ENCODE measurements around the gene SEMG2. TPM values are rescaled to one million over a fixed set of nuclear protein-coding genes. Genes with fewer than 3 reads are reported as not detected.

Gene SEMG2
- not detected in 2 replicates for total RNA-seq

DNA sequence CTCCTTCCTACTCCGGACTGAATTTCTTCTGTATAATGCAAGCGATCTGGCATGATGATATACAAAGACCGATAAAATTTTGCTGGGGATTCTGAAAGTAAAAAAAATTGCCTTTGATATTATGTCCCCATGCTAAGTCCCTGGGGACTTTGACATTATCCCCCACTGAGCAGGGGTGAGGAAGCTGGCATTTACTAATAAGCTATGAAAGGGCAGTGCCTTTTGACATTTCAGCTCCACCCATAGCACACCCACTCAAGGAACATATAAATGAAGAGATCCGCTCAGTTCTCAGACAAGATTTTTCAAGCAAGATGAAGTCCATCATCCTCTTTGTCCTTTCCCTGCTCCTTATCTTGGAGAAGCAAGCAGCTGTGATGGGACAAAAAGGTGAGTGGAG, at the start of gene SEMG2:
SEMG2 (plus strand) TSS at position 298 of the 400 bp plus-strand sequence; CDS start at position 315, 17 bp downstream.
- intact Hi-C loops (cut with micrococcal nuclease): no loop called here

- intact Hi-C loops (cut with micrococcal nuclease): no loop called here
These were observed 47.7 kb upstream of the SEMG2 start for GRCh38 chr20:45173522-45173921.

GRCh38 chr20:45174434-45175364, 46.5 kb upstream of the SEMG2 start, which contains the start of gene PI3:
TSS of gene PI3 (plus strand) at chr20:45174902. CDS start at chr20:45174923, 21 bp downstream.
- intact Hi-C loops (cut with micrococcal nuclease): no loop called here

GRCh38 chr20:45176526-45177267, 44.5 kb upstream of the SEMG2 start:
- intact Hi-C loops (cut with micrococcal nuclease): no loop called here

DNA sequence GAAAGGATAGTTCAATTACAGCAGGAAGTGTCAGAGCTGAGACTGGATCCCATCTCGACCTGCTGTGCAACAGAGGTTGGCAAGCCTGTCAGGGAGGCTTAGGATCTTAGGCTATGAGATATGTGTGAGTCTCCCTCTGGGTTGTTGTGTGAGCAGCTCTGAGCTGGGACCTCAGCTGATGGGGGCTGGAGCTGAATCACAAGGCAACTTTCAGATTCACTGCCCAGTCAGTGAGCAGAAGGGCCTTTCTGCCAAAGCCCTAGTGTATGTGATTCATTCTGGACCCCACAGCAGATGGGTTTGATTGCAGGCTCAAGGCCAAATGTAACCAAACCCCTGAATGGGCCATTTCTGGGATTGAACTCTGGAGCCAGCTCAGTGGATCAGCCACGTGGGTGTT, 42.0 kb upstream of the SEMG2 start:
- intact Hi-C loops (cut with micrococcal nuclease): no loop called here

DNA sequence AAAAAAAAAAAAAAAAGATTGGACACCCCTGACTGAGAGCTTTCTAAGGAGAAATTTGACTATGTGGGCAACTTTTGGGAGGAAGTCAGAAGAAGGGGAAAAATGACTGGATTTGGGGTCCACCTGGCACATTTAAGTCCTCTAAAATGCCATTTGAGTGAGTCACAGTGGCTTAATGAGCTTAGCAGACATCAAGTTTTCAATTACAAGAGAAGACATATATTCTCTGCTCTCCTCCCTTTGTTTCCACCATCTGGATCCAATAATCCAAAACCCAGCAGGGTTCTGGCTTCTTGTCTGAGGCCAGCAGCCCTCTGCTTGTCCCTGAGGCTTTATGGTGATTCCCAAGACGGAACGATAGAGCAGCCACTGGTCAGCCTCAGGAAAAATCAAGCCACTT, 39.5 kb upstream of the SEMG2 start:
- intact Hi-C loops (cut with micrococcal nuclease): no loop called here

DNA sequence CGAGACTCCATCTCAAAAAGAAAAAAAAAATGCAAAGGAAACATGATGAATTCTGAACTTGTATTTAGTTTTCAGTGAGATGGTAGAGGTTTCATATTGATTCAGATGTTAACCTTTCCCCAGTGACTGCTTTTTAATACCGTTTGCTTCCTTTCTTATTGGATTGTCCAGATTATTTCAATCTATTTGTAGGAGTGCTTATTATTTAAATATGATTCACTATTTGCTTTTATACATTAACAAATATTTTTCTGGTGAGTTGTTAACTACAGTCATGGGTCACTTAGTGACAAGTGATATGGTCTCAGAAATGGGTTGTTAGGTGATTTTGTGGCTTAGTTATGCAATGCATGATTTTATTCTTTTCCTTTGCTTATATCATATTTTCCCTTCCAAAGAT, 38.1 kb upstream of the SEMG2 start:
- intact Hi-C loops (cut with micrococcal nuclease): no loop called here

- intact Hi-C loops (cut with micrococcal nuclease): no loop called here
These were observed 33.5 kb upstream of the SEMG2 start for GRCh38 chr20:45187693-45188092.

DNA sequence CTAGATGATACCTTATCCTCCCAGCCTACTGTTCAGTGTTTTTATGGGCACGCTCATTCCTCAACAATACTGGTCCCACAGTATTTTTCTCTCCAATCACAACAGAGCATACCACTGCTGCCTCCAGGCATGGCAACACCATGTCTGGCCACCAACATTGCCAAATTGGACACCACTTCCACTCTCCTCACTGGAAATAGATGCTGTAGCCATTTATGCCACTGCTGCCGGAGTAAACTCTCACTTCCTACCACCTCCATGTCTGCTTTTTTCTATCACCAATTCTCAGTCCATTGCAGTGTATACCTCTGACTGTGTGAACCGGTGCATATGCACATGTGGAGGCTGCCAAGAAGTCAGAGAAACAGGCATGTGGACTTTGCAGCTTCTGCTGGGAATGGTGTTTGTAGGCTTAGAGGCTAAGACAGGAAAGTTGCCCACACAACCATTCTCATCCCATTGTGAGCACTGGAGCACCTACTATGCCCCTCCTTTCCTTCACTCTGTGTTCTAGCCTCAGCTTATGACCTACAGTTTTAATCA, 32.0 kb upstream of the SEMG2 start:
- intact Hi-C loops (cut with micrococcal nuclease): no loop called here

DNA sequence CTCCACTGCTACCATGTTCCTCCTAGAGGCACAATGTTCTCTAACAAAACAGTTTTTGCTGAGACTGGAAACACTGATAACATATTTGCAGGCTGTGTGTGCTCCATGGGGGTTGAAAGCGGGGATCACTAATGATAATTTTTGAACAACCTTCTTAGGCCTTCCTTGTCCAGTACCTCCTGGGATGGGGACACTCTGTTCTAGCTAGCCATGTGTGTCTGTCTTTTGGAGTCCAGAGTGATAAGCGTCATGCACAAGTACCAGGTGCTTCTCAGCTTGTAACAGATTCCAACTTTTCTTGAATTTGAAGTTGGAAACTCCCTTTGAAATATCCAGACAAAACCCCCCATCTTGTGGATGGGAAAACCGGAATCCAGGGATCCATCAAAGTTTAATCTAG, 31.3 kb upstream of the SEMG2 start:
- intact Hi-C loops (cut with micrococcal nuclease): no loop called here

DNA sequence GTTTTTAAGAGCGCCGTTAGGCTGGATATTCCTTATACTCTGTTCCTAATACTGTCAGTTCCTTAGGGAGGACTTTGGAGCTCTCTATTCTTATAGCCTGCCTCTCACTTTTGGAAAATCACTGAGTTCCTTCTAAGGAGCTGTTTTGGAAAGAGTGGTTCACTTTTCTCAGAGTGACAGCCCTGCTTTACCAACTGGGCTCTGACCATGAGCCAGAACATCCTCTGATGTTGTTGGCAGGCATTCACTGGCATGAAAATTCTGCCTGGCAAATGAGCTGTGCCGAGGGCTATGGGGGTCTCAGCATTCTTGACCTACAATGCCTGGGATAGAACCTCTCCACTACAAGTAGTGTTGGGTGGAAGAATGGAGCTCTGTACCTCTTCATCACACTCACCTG, 29.2 kb upstream of the SEMG2 start:
- intact Hi-C loops (cut with micrococcal nuclease): no loop called here

DNA sequence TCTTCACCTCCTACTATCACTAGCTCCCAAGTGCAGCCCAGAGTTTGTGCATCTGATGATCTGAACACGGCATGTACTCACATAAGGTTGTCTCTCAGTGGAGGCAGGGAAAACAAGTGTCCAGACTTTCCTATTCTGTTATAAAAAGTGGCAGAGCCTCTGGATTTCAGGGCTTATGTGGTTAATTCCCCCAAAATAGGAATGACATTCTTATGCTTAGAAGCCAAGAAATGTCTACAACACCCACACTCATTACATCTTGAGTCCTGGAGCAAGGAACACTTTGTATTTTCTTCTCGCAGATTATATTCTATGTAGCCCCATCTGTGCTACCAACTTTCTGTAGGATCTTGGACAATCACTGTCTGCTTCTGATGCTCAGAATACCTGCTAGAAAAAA, 27.8 kb upstream of the SEMG2 start:
- intact Hi-C loops (cut with micrococcal nuclease): no loop called here

- intact Hi-C loops (cut with micrococcal nuclease): no loop called here
These were observed 14.4 kb upstream of the SEMG2 start, which contains the start of gene SEMG1 for GRCh38 chr20:45206725-45207124. TSS of gene SEMG1 (plus strand) at chr20:45207033. CDS start at chr20:45207054, 21 bp downstream.

DNA sequence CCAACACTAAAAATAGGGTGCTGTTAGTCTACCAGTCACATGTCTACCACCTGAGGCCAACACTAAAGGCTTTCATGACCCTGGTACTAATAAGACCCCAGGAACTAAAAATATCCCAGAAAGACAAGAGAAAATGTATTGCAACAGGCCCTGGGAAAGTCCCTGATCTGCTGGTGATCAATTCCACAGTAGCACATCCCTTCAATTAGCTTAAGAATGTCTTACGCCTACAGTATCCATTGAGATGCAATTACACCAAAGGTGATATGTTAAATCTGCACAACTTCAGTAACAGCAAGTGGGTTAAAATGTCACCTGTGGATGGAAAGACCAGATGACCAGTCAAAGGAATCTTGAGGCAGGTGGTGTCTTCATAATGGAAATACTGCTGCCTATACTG, 11.2 kb upstream of the SEMG2 start:
- intact Hi-C loops (cut with micrococcal nuclease): no loop called here

- intact Hi-C loops (cut with micrococcal nuclease): no loop called here
These were observed 9.4 kb upstream of the SEMG2 start for GRCh38 chr20:45211569-45212474.

- intact Hi-C loops (cut with micrococcal nuclease): no loop called here
These were observed 8.3 kb upstream of the SEMG2 start for GRCh38 chr20:45212836-45213235.

GRCh38 chr20:45218124-45218523, 3.0 kb upstream of the SEMG2 start:
- intact Hi-C loops (cut with micrococcal nuclease): no loop called here

GRCh38 chr20:45218636-45219035, 2.5 kb upstream of the SEMG2 start:
- intact Hi-C loops (cut with micrococcal nuclease): no loop called here

- intact Hi-C loops (cut with micrococcal nuclease): no loop called here
These were observed 2.0 kb downstream of the SEMG2 start for GRCh38 chr20:45223136-45223535.

DNA sequence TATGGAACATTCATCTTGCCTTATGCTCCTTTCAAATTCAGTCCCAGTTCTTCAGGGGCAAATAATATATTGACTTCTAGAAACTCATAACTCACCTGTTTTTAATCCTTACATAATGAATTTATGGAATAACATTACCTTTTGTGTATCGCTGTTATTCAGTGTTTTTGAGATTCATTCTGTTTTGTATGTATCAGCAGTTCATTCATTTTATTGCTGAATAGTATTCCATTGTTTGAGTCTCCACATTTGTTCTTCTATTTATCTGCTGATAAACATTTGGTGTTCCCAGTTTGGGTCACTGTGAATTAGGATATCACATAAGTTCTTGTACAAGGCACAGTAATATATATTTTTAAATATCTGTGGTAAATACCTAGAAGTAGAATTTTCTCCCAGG, 5.1 kb downstream of the SEMG2 start:
- intact Hi-C loops (cut with micrococcal nuclease): no loop called here
